Measurements from ENCODE around the gene OVCH2. TPM values are rescaled to one million over a fixed set of nuclear protein-coding genes. Genes with fewer than 3 reads are reported as not detected.
A peak's percentile ranks its signal among the peaks of the same experiment; 100 is the strongest.
"Not testable (repeated sequence)": the region's sequence is repeated elsewhere in the genome, so short reads cannot be mapped to it uniquely, and the experiment has no call there.

OVCH2 gene
- total RNA-seq (2014; rRNA removed; shearing (Covaris generic)): 0.43 TPM in 1 of 2 replicates, not detected in the other

GRCh38 chr11:7706377-7706776 is at the start of gene OVCH2:
TSS of gene OVCH2 (minus strand) at chr11:7706477. CDS start at chr11:7706394, 83 bp downstream.
- DNase-seq (ENCODE audit: low spot score): no peak

- DNase-seq (ENCODE audit: low spot score): no peak
Measured at GRCh38 chr11:7749456-7749855, 43.2 kb upstream of the OVCH2 start.

GRCh38 chr11:7734767-7735166 is 28.5 kb upstream of the OVCH2 start:
- not testable (repeated sequence) for DNase-seq (ENCODE audit: low spot score)

- DNase-seq (ENCODE audit: low spot score): no peak
Measured at GRCh38 chr11:7714786-7715185, 8.5 kb upstream of the OVCH2 start.

- no peak for DNase-seq (ENCODE audit: low spot score)
Measured at GRCh38 chr11:7703740-7704139, 2.5 kb downstream of the OVCH2 start.

GRCh38 chr11:7696424-7696823 is 9.9 kb downstream of the OVCH2 start:
- DNase-seq (ENCODE audit: low spot score): no peak

- DNase-seq (ENCODE audit: low spot score): no peak
Measured at GRCh38 chr11:7694235-7694634, 12.0 kb downstream of the OVCH2 start.

GRCh38 chr11:7692426-7692825 is 13.9 kb downstream of the OVCH2 start:
- DNase-seq (ENCODE audit: low spot score): no peak

GRCh38 chr11:7691759-7692350 is 14.4 kb downstream of the OVCH2 start:
- no peak for DNase-seq (ENCODE audit: low spot score)

GRCh38 chr11:7690648-7691047 is 15.6 kb downstream of the OVCH2 start:
- peak; percentile 43 for DNase-seq (ENCODE audit: low spot score)

- no peak for DNase-seq (ENCODE audit: low spot score)
Measured at GRCh38 chr11:7689239-7689638, 17.0 kb downstream of the OVCH2 start.

GRCh38 chr11:7688238-7688826 is 17.9 kb downstream of the OVCH2 start:
- DNase-seq (ENCODE audit: low spot score): peak; percentile 24

GRCh38 chr11:7687386-7687785 is 18.9 kb downstream of the OVCH2 start:
- DNase-seq (ENCODE audit: low spot score): no peak

GRCh38 chr11:7686761-7687160 is 19.5 kb downstream of the OVCH2 start:
- DNase-seq (ENCODE audit: low spot score): no peak

GRCh38 chr11:7683571-7683970 is 22.7 kb downstream of the OVCH2 start:
- DNase-seq (ENCODE audit: low spot score): no peak

- no peak for DNase-seq (ENCODE audit: low spot score)
Measured at GRCh38 chr11:7677796-7678201, 28.5 kb downstream of the OVCH2 start.

GRCh38 chr11:7677071-7677470 is 29.2 kb downstream of the OVCH2 start:
- DNase-seq (ENCODE audit: low spot score): peak; percentile 28

GRCh38 chr11:7675631-7676030 is 30.6 kb downstream of the OVCH2 start:
- no peak for DNase-seq (ENCODE audit: low spot score)

- DNase-seq (ENCODE audit: low spot score): no peak
Measured at GRCh38 chr11:7673724-7674434, 32.4 kb downstream of the OVCH2 start.

- DNase-seq (ENCODE audit: low spot score): no peak
Measured at GRCh38 chr11:7672960-7673723, 33.1 kb downstream of the OVCH2 start, which contains the start of gene CYB5R2. TSS of gene CYB5R2 (minus strand) at chr11:7673500. CDS start at chr11:7672825, 675 bp downstream.

- DNase-seq (ENCODE audit: low spot score): no peak
Measured at GRCh38 chr11:7672276-7672959, 33.9 kb downstream of the OVCH2 start.
